COLO668 (cell line): ENCODE data around the gene OXSR1.
"Not testable (repeated sequence)": the region's sequence is repeated elsewhere in the genome, so short reads cannot be mapped to it uniquely, and the experiment has no call there.

Experiments
- DNase-seq: peaks from one replicate; lab custom pipeline; 2025; ENCODE audit not compliant: unreplicated experiment; lab: John Stamatoyannopoulos, UW

OXSR1 gene

GRCh38 chr3:38265604-38266307, 100.4 kb downstream of the OXSR1 start, which contains the start of gene SLC22A13:
Gene SLC22A13, plus strand, starts transcription at chr3:38265812. Its CDS starts 49 bp downstream, at chr3:38265861.
- DNase-seq: no peak

DNA sequence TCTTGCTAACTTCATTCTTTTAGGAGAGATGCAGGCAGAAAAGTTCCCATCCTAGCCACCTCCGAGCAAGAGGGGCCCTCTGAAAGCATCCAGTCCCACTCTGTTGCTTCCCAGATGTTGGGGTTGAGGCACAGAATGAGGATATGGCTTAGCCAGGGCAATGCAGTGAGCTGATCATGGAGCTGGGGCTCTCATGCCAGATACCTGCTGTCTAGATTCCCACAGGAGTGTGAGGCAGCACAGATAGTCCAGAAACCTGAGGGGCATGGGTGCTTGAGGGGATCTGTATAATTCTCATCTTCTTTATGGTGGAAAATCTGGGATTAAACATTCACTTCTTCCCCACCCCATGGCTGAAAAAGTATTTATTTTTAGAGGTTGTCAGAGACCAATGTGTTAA, 101.5 kb downstream of the OXSR1 start:
- no peak for DNase-seq

GRCh38 chr3:38267662-38268061, 102.3 kb downstream of the OXSR1 start:
- DNase-seq: no peak

DNA sequence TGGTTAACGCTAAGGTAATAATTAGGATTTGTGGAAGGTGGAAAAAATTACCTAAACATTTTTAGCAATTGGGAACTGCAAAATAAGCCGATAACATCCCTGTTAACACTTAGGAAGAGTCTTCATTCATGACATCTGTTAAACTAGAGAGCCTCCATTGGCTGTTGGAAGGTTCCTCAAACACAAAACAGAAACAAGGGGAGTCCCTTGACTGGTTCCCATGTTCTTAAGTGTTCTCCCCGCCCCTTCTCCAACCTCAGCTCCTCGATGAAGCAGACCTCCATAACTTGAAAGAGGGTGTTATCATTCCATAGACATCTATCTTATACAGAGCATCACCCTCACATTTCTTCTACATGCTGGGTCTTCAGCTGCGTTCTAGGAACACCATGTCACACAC, 102.8 kb downstream of the OXSR1 start:
- DNase-seq: no peak

GRCh38 chr3:38268522-38268921, 103.2 kb downstream of the OXSR1 start:
- DNase-seq: no peak

DNA sequence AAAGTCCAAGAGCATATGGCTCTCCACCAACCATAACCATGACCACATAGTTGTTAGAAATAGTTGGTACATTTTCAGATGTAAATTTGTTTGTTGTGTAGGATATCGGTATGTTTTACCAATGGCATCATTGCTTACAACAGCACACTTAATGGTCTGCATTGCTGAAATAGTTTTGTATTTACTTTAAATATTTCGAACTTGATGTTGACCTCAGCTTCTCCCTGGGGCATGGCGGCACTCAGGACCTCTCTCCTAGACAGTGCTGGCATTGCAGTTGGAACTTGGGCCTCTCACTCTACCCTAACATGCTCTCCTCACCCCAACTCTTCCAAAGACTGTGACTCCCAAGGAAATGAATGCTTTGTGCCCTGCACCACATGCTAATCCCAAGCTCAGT, 105.3 kb downstream of the OXSR1 start:
- DNase-seq: no peak

DNA sequence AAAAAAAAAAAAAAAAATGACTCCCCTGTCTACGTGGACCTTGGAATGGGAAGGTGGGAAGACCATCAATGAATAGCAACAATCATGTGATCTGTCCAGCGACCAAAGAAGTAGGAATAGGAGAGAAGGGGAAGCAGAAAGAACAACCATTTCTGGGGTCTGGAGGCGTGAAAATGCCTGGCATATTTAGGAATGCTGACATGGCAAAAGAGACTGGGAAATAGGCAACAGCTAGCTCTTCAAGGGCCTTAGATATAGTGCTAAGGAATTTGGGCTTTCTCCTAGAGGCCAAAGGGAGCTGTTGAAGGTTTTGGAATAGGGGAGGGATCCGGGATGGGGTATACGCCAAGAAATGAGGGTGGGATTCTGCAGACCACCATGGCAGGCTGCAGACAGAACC, 106.2 kb downstream of the OXSR1 start:
- no peak for DNase-seq

DNA sequence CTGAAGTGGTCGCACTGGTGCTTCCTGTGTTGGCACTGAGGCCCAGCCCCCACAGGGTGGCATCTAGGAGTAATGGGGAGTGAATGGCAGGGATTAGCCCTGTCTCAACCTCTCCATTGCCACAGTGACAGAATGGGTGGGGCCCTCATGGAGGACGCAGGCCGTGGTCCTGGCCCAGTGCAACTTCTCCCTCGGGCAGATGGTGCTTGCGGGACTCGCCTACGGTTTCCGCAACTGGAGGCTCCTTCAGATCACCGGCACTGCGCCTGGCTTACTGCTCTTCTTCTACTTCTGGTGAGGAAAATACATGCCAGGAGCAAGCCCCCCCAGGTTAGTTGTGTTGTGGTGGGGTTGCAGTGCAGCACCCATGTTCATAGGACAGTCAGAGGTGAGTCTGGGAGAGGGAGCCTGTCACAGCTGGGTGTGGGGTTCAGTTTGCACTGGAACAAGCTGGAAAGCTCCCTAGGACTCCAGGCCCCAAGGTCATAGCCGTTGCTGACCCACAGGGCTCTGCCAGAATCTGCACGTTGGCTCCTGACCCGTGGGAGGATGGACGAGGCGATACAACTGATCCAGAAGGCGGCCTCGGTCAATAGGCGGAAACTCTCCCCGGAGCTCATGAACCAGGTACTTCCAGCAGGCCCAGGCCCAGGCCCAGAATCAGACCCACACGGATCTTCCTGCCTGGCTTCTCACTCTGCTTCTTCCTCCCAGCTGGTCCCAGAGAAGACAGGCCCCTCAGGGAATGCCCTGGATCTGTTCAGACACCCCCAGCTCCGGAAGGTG, 109.7 kb downstream of the OXSR1 start:
- no peak for DNase-seq

- no peak for DNase-seq
Measured at GRCh38 chr3:38275658-38276057, 110.3 kb downstream of the OXSR1 start.

DNA sequence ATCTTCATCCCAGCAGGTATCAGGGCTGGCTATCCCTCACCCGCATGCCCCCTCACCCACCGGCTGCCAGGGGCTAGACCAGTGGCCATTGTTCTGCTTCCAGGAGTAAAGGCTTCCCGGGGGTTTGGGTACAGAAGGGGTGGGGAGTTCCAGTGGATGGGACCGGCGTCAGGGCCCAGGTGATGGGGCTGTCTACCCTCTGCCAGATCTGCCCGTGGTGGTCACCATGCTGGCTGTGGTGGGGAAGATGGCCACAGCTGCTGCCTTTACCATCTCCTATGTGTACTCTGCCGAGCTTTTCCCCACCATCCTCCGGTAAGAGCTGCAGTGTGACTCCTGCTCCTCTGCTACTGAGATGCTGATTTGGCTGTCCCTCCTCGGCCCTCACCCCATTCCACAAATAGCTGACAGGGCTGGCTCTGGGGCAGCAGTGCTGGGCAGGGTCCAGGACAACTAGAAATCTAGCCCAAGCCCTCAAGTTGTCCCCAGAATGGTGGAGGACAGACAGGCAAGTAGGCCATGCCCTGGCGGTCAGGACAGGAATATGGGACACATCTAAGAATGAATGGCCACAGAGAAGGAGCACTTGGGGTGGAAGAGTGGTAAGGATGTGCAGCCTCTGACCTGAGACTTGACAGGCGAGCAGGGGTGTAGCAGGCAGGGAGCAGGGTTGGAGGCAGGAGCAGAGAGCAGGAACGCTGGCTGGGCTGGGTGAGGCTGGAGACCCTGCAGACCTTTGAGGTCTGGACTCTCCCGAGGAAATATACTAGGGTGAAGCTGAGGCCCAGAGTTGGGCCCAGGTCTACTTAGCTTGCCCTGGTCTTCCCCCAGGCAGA, 111.0 kb downstream of the OXSR1 start:
- no peak for DNase-seq

DNA sequence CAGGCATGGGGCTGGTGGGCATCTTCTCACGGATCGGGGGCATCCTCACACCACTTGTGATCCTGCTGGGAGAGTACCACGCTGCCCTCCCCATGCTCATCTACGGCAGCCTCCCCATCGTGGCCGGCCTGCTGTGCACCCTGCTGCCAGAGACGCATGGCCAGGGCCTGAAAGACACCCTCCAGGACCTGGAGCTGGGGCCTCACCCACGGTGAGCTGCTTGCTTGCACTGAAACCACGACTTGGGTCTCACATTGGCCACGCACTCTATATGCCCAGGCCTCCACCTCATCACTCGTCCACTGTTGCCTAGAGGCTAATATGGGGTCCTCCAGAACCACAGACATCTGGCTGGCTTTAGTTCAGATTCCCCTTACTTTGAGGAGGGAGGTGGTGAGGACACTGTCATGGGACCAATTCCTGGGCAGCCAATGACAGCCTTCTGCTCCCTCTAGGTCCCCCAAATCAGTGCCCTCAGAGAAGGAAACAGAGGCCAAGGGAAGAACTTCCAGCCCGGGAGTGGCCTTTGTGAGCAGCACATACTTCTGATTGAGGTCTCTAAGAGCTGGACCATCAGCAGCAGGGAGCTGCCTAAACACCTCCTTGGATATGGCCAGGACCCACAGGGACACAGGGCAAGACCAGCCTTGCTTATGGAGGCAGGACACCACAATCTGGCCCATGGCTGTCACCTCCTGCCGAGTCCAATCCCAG, 111.7 kb downstream of the OXSR1 start:
- DNase-seq: no peak

DNA sequence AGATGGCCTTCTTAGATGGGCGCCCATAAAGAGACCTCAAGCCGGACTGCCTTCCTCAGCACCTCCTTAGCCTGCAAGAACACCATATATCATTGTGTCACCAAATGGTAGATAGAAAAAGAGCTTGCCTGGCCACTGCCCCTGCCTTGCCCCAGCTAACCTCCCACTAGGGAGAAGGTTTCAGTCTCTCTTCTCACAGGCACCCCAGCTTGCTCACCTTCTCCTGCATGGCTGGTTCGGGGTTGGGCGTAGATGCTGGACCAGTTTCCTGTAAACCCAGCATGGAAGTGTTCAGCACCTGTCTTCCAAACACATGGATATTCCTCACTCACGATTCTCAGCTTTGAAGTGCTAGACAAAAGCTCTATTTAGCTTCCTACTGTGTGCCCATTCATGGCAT, 113.5 kb downstream of the OXSR1 start:
- no peak for DNase-seq

DNA sequence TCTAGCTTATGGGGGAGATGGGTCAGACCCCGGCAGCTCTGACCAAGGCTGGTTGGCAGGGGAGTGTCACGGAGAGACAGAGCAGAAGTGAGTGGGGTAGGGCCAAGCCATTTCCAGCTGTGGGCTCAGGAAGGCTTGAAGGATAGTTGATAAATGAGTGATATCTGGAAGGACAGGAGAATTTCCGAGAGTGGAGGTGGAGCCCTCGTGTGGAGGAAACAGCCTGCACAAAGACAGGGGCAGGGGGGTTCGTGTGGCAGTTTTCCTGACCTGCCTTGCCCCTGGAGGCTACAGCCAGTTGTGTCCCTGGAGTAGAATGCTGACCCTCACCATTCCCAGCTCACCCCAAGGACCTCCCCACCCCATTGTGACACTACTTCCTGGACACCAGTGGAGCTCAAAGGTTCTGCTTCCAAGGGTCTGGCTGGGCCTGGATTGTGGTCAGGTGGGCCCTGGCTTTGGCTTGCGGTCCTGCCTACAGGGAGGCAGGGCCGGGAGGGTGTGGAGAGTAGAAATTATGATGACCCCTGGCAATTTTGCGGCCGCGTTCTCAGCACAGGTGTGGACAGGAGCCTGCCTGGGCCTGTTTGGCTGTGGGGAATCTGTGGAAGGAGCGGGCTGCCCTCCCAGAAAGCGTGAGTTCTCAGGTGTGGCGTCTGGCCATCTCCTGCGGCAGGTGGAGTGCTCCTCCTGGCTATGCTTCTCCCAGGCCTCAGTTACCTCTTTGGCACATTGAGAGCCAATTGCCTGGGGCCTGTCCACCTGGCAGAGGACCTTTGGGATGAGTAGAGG, 116.8 kb downstream of the OXSR1 start, which contains the start of gene SLC22A14:
SLC22A14 (plus strand) TSS at position 400 of the 792 bp plus-strand sequence. CDS start 23,733 bp downstream, outside the sequence.
- no peak for DNase-seq

DNA sequence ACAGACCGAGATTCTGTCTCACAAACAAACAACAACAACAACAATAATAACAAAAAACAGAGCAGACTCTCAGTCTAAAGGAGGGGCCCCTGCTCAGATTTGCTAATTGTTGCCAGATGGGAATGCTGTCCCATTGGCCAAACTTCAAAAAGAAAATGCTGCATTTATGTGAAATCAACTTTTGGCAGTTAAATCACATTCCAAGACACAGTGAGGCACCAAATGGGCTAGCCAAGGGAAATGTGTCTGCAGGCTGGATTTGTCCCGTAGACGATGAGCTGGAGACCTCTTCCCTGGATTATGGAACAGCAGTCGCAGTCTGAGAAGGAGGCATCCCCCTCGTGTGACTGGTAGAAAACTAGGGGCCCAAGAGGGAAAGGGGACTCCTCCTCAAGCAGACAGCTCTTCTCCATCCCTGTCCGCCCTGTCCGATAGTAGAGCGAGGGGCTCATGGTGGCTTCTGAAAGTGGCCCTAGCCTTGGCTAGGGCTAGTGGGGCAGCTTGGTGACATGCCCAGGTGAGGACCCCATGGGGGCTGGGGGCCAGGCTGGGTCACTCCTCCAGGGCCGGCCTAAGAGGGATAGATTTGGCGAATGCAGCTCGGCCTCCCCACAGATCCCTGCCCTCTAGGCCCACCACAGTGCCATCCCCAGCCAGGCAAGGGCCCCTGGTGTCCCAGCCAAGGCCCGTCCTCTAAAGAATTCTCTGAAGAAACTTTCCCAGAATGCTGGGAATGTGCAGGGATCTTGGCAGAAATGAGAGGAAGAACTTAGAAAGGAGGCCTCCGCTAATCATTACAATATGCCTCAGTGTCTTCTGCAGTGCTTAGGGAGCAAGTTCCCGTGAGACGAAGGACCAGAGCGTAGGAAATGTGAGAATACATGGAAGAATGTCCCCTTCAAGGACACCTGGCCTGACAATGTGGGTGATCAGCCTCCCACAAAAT, 118.7 kb downstream of the OXSR1 start:
- no peak for DNase-seq

GRCh38 chr3:38284756-38285150, 119.4 kb downstream of the OXSR1 start:
- no peak for DNase-seq

- not testable (repeated sequence) for DNase-seq
Measured at GRCh38 chr3:38289286-38290217, 124.2 kb downstream of the OXSR1 start.

GRCh38 chr3:38297053-38297452, 131.7 kb downstream of the OXSR1 start:
- not testable (repeated sequence) for DNase-seq

- DNase-seq: no peak
Measured at GRCh38 chr3:38297537-38297936, 132.2 kb downstream of the OXSR1 start.
